Upper lobe of right lung (tissue), 1 donor: ENCODE measurements around the gene TNFAIP8L1. TPM values are rescaled to one million over a fixed set of nuclear protein-coding genes. Genes with fewer than 3 reads are reported as not detected.
A peak's percentile ranks its signal among the peaks of the same experiment; 100 is the strongest.

Source experiments
- ATAC-seq: fragments of 200-7000 bp; cut with Tn5 transposase; one replicate; pipeline ENCODE4 v1.9.1; 2020; ENCODE audit warnings: mild to moderate bottlenecking, moderate library complexity
- DNase-seq: peaks from one replicate; pipeline ENCODE4 v3.0.0-alpha.2; 2020
- H3K27ac ChIP-seq: fragments of 200-600 bp; one replicate; pipeline ENCODE4 v1.8.0; 2022
- H3K27me3 ChIP-seq: fragments of 200-600 bp; one replicate; pipeline ENCODE4 v1.8.0; 2022; ENCODE audit warnings: mild to moderate bottlenecking
- H3K36me3 ChIP-seq: fragments of 200-600 bp; one replicate; pipeline ENCODE4 v1.8.0; 2022
- H3K4me1 ChIP-seq: fragments of 200-600 bp; one replicate; pipeline ENCODE4 v1.8.0; 2022
- H3K4me3 ChIP-seq: fragments of 200-600 bp; one replicate; pipeline ENCODE4 v1.8.0; 2022; ENCODE audit warnings: mild to moderate bottlenecking
- H3K9me3 ChIP-seq: fragments of 200-600 bp; one replicate; pipeline ENCODE4 v1.8.0; 2022
- intact Hi-C: fragments of 100-400 bp; cut with DNase I; formaldehyde crosslinking; loops from one replicate; pipeline ENCODE4 v1.11.0; 2022
- total RNA-seq: library from RNA; stranded (reverse); fragmentation: NEBNext Ultra II Directional; extraction: Animal tissue kit (Norgen Biotek cat#: 25700); gene quantifications from one replicate; pipeline ENCODE4 v1.2.1, GENCODE V29; 2021
- TF ChIP-seq, protein P1 (sequence below): fragments of 200-600 bp; IDR thresholded peaks from one replicate; pipeline ENCODE4 v1.8.0; 2022; ENCODE audit warnings: antibody characterized with exemption
- donor health status: DM: no; HTN: yes; CAD: no; lungs with severe emphysema.

The TNFAIP8L1 gene
- total RNA-seq, 1 donor from 2014 or later: 11.9 TPM

GRCh38 chr19:4694211-4694987, 55.1 kb downstream of the TNFAIP8L1 start:
- ATAC-seq (no peak), DNase-seq (no peak)
- no peak overlapping the region for H3K4me3 ChIP-seq
- peaks cover 90% of the 10 kb centered on the region for H3K36me3 ChIP-seq
- H3K27me3 ChIP-seq: no peaks in the 10 kb centered on the region
- TF ChIP-seq, protein P1, sequence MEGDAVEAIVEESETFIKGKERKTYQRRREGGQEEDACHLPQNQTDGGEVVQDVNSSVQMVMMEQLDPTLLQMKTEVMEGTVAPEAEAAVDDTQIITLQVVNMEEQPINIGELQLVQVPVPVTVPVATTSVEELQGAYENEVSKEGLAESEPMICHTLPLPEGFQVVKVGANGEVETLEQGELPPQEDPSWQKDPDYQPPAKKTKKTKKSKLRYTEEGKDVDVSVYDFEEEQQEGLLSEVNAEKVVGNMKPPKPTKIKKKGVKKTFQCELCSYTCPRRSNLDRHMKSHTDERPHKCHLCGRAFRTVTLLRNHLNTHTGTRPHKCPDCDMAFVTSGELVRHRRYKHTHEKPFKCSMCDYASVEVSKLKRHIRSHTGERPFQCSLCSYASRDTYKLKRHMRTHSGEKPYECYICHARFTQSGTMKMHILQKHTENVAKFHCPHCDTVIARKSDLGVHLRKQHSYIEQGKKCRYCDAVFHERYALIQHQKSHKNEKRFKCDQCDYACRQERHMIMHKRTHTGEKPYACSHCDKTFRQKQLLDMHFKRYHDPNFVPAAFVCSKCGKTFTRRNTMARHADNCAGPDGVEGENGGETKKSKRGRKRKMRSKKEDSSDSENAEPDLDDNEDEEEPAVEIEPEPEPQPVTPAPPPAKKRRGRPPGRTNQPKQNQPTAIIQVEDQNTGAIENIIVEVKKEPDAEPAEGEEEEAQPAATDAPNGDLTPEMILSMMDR: no peak
- intact Hi-C loops: no loop called here
- H3K27ac ChIP-seq: peak overlapping the region; percentile 13
- no peaks in the 10 kb centered on the region for H3K9me3 ChIP-seq
- no peaks in the 10 kb centered on the region for H3K4me1 ChIP-seq

GRCh38 chr19:4695224-4695731, 56.0 kb downstream of the TNFAIP8L1 start:
- no peaks in the 10 kb centered on the region for H3K9me3 ChIP-seq
- intact Hi-C loops: no loop called here
- TF ChIP-seq, protein P1: no peak
- H3K4me3 ChIP-seq: no peak overlapping the region
- no peaks in the 10 kb centered on the region for H3K4me1 ChIP-seq
- ATAC-seq: no peak
- H3K27me3 ChIP-seq: no peaks in the 10 kb centered on the region
- DNase-seq: no peak
- peaks cover 90% of the 10 kb centered on the region for H3K36me3 ChIP-seq
- H3K27ac ChIP-seq: peak overlapping the region; percentile 7

GRCh38 chr19:4697304-4697703, 58.0 kb downstream of the TNFAIP8L1 start:
- DNase-seq (no peak), ATAC-seq (no peak)
- Histone ChIP-seq H3K9me3 (no peaks in the 10 kb centered on the region), H3K4me3 (no peak overlapping the region), H3K27ac (no peak overlapping the region), H3K36me3 (peaks cover 95% of the 10 kb centered on the region), H3K27me3 (no peaks in the 10 kb centered on the region), H3K4me1 (no peaks in the 10 kb centered on the region)
- TF ChIP-seq, protein P1: no peak
- intact Hi-C loops: no loop called here

DNA sequence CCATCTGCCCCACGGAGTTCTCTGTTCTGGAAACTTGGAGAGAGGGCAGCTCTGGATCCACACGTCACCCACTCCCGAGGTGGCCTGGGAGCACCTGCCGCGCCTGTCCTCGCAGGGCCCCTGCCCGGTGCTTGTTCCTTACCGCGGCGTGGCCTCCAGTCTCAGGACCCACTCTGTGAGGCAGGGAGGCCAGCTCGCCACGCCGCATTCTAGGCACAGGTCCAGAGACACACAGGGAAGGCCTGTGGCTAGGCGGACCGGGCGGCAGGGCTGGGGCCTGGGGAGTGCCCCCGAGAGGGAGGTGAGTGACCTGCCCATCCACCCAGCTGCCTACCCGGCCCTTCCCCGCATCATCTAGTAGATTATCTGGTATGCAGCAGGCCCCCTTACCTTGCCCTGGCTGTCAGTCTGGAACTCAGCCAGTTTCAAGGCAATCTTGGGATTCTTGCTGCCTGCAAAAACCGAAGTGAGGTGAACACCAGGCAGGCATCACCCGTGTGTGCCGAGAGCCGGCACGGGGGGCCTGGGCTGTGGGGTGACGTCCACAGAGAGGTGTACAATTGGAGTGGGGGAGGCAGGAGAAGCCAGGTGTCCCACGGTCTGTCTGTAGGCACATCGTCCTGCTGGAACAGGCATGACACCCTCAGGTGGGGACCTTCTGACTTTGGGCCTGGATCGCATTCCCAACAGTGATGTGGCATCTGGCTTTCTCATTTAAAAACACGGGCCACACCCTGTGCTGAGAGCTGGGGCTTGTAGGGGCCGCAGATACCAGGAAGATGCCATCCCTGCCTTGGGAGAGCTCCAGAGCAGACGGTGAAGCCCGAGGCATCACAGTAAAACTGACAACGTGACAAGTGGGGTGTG, 60.7 kb downstream of the TNFAIP8L1 start:
- no peaks in the 10 kb centered on the region for H3K27me3 ChIP-seq
- no peak overlapping the region for H3K4me3 ChIP-seq
- no peak overlapping the region for H3K27ac ChIP-seq
- ATAC-seq (no peak), DNase-seq (no peak)
- TF ChIP-seq, protein P1: no peak
- peaks cover under 1% of the 10 kb centered on the region for H3K4me1 ChIP-seq
- intact Hi-C loops: no loop called here
- no peaks in the 10 kb centered on the region for H3K9me3 ChIP-seq
- H3K36me3 ChIP-seq: peaks cover 93% of the 10 kb centered on the region

DNA sequence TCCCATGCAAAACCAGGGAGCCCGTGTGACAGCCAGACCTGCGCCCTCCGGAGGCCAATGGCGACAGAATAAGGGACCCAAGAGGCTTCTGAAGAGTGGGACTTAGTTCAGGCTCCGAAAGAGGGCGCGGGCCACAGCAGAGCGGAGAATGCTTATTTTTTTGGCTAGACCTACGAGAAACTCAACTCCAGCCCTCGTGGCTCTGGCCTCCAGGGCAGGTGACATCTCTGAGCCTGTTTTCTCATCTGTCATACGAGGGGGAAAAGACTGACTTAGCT, 61.3 kb downstream of the TNFAIP8L1 start:
- H3K4me1 ChIP-seq: peaks cover 6% of the 10 kb centered on the region
- ATAC-seq (no peak), DNase-seq (no peak)
- H3K36me3 ChIP-seq: peaks cover 87% of the 10 kb centered on the region
- intact Hi-C loops: no loop called here
- TF ChIP-seq, protein P1: no peak
- H3K9me3 ChIP-seq: no peaks in the 10 kb centered on the region
- no peaks in the 10 kb centered on the region for H3K27me3 ChIP-seq
- H3K27ac ChIP-seq: no peak overlapping the region
- no peak overlapping the region for H3K4me3 ChIP-seq
